Heart left ventricle (tissue), 13 donors: Measurements from ENCODE around the gene ZNF683.

ENCODE experiments used
- CTCF ChIP-seq, 12 donors: fragments of 200-600 bp; sonication (generic) in 4 of 12; IDR thresholded peaks; one replicate each; pipeline versions ENCODE4 v1.5.0 to v1.8.0; 2018 to 2022; ENCODE audit warnings: antibody characterized with exemption in 12 of 12, mild to moderate bottlenecking in 5 of 12
- POLR2A ChIP-seq, 2 donors: fragments of 450-650 bp; IDR thresholded peaks; one replicate each; pipeline ENCODE4 v1.6.1; 2017; ENCODE audit warnings: antibody characterized with exemption in 2 of 2, mild to moderate bottlenecking in 2 of 2, moderate library complexity in 2 of 2
- donor health status: ischemic (EF 13 %, LVEDD 7.1; RV severe dilation, severe dysfunction).
- donor health status: DM: no; HTN: yes; CAD: no.
- donor health status: DM: no; HTN: no; CAD: no.
- donor health status: ischemic (EF 25% LVEDD 6.9; RV normal size, moderate dysfunction).
- donor health status: ischemic (EF 25% LVEDD 5.7; RV mildly dilated, moderate dysfunction).
- donor health status: ischemic (EF 35%, LVEDD 5.7; RV mildly dilated, moderate dysfunction).
- donor health status: nonischemic (EF 11% LVEDD 7.7; RV severe dilation, severe dysfunction).
- donor health status: DM: yes; HTN: yes; CAD: no.
- donor health status: PGD.
- donor health status: ischemic (EF 29% LVEDD 5.4; RV normal size, mild dysfunction).
- donor health status: nonischemic (EF 23%, LVEDD 6.1; RV moderate dilation, normal function).

GRCh38 chr1:26405281-26405915 lies 32.8 kb upstream of the ZNF683 start:
- TF ChIP-seq CTCF (IDR thresholded peaks at IDR 0.05) (no peak), POLR2A (IDR thresholded peaks at IDR 0.05) (no peak)
